ENCODE results near the gene RETREG2.
"Not testable (repeated sequence)": the region's sequence is repeated elsewhere in the genome, so short reads cannot be mapped to it uniquely, and the experiment has no call there.

Gene RETREG2

DNA sequence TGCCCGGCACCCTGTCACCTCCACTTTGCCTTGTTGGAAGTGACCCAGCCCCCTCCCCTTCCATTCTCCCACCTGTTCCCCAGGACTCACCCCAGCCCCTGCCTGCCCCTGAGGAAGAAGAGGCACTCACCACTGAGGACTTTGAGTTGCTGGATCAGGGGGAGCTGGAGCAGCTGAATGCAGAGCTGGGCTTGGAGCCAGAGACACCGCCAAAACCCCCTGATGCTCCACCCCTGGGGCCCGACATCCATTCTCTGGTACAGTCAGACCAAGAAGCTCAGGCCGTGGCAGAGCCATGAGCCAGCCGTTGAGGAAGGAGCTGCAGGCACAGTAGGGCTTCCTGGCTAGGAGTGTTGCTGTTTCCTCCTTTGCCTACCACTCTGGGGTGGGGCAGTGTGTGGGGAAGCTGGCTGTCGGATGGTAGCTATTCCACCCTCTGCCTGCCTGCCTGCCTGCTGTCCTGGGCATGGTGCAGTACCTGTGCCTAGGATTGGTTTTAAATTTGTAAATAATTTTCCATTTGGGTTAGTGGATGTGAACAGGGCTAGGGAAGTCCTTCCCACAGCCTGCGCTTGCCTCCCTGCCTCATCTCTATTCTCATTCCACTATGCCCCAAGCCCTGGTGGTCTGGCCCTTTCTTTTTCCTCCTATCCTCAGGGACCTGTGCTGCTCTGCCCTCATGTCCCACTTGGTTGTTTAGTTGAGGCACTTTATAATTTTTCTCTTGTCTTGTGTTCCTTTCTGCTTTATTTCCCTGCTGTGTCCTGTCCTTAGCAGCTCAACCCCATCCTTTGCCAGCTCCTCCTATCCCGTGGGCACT is 4.5 kb downstream of the RETREG2 start:
- no peaks in the 10 kb centered on the region for H3K27me3 ChIP-seq (ENCODE audit: control insufficient read depth, insufficient read depth, low read length)
- H3K4me3 ChIP-seq (ENCODE audit: low read length): no peak overlapping the region
- H3K4me1 ChIP-seq (ENCODE audit: control insufficient read depth, insufficient read depth, low read length): peaks cover 6% of the 10 kb centered on the region
- no peak overlapping the region for H3K27ac ChIP-seq (ENCODE audit: low read depth, low read length)
- peaks cover 34% of the 10 kb centered on the region for H3K36me3 ChIP-seq (ENCODE audit: control insufficient read depth, insufficient read depth, low read length)
- no peak overlapping the region for H3K9ac ChIP-seq (ENCODE audit: low read length)

GRCh38 chr2:219183151-219183772 is 5.2 kb downstream of the RETREG2 start:
- Histone ChIP-seq H3K27me3 (ENCODE audit: control insufficient read depth, insufficient read depth, low read length) (no peaks in the 10 kb centered on the region), H3K4me1 (ENCODE audit: control insufficient read depth, insufficient read depth, low read length) (peaks cover 6% of the 10 kb centered on the region), H3K4me3 (ENCODE audit: low read length) (no peak overlapping the region), H3K36me3 (ENCODE audit: control insufficient read depth, insufficient read depth, low read length) (peaks cover 34% of the 10 kb centered on the region), H3K9ac (ENCODE audit: low read length) (no peak overlapping the region), H3K27ac (ENCODE audit: low read depth, low read length) (no peak overlapping the region)

GRCh38 chr2:219184121-219184520 is 6.0 kb downstream of the RETREG2 start:
- no peaks in the 10 kb centered on the region for H3K27me3 ChIP-seq (ENCODE audit: control insufficient read depth, insufficient read depth, low read length)
- H3K9ac ChIP-seq (ENCODE audit: low read length): no peak overlapping the region
- H3K4me3 ChIP-seq (ENCODE audit: low read length): no peak overlapping the region
- peaks cover 34% of the 10 kb centered on the region for H3K36me3 ChIP-seq (ENCODE audit: control insufficient read depth, insufficient read depth, low read length)
- no peak overlapping the region for H3K27ac ChIP-seq (ENCODE audit: low read depth, low read length)
- peaks cover under 1% of the 10 kb centered on the region for H3K4me1 ChIP-seq (ENCODE audit: control insufficient read depth, insufficient read depth, low read length)

- Histone ChIP-seq H3K9ac (ENCODE audit: low read length) (no peak overlapping the region), H3K4me1 (ENCODE audit: control insufficient read depth, insufficient read depth, low read length) (no peaks in the 10 kb centered on the region), H3K4me3 (ENCODE audit: low read length) (no peak overlapping the region), H3K27ac (ENCODE audit: low read depth, low read length) (no peak overlapping the region), H3K36me3 (ENCODE audit: control insufficient read depth, insufficient read depth, low read length) (peaks cover 17% of the 10 kb centered on the region), H3K27me3 (ENCODE audit: control insufficient read depth, insufficient read depth, low read length) (no peaks in the 10 kb centered on the region)
Observed at GRCh38 chr2:219186754-219187456, 8.8 kb downstream of the RETREG2 start.

- H3K4me3 ChIP-seq (ENCODE audit: low read length): no peak overlapping the region
- H3K4me1 ChIP-seq (ENCODE audit: control insufficient read depth, insufficient read depth, low read length): no peaks in the 10 kb centered on the region
- H3K27me3 ChIP-seq (ENCODE audit: control insufficient read depth, insufficient read depth, low read length): no peaks in the 10 kb centered on the region
- H3K9ac ChIP-seq (ENCODE audit: low read length): no peak overlapping the region
- H3K36me3 ChIP-seq (ENCODE audit: control insufficient read depth, insufficient read depth, low read length): no peaks in the 10 kb centered on the region
- H3K27ac ChIP-seq (ENCODE audit: low read depth, low read length): no peak overlapping the region
Observed at GRCh38 chr2:219197388-219197787, 19.3 kb downstream of the RETREG2 start.

- Histone ChIP-seq H3K27me3 (ENCODE audit: control insufficient read depth, insufficient read depth, low read length) (no peaks in the 10 kb centered on the region), H3K9ac (ENCODE audit: low read length) (no peak overlapping the region), H3K4me1 (ENCODE audit: control insufficient read depth, insufficient read depth, low read length) (no peaks in the 10 kb centered on the region), H3K27ac (ENCODE audit: low read depth, low read length) (no peak overlapping the region), H3K36me3 (ENCODE audit: control insufficient read depth, insufficient read depth, low read length) (no peaks in the 10 kb centered on the region), H3K4me3 (ENCODE audit: low read length) (no peak overlapping the region)
Observed at GRCh38 chr2:219198974-219199373, 20.9 kb downstream of the RETREG2 start.

DNA sequence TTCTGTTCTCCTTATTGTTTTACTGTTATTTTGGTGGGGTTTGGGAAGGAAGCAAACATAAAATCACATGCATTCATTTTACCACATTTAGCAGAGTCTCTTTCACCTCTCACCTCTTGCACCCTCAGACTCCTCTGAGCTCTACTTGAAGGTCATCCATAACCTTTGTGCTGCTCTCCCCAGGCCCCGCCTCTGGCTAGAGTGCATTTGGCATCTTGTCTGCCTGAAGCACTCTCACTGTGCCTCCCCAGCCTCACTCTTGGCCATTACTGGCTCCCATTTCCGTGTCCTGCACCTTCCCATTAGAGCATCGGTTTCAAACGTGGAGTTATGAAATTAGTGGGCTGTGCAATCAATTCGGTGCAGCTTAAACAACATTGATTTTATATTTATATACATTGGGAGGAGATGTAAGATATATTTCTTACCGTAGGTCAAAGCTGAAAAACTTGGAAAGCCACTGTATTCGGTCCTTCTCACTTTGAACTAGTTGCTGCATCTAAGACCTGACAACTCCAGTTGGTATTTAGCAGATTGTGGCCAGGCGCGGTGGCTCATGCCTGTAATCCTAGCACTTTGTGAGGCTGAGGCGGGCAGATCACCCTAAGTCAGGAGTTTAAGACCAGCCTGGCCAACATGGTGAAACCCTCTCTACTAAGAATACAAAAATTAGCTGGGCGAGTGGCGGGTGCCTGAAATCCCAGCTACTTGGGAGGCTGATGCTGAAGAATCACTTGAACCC is 21.6 kb downstream of the RETREG2 start:
- H3K9ac ChIP-seq (ENCODE audit: low read length): no peak overlapping the region
- no peak overlapping the region for H3K4me3 ChIP-seq (ENCODE audit: low read length)
- no peaks in the 10 kb centered on the region for H3K27me3 ChIP-seq (ENCODE audit: control insufficient read depth, insufficient read depth, low read length)
- H3K27ac ChIP-seq (ENCODE audit: low read depth, low read length): no peak overlapping the region
- no peaks in the 10 kb centered on the region for H3K4me1 ChIP-seq (ENCODE audit: control insufficient read depth, insufficient read depth, low read length)
- no peaks in the 10 kb centered on the region for H3K36me3 ChIP-seq (ENCODE audit: control insufficient read depth, insufficient read depth, low read length)

- H3K27me3 ChIP-seq (ENCODE audit: control insufficient read depth, insufficient read depth, low read length); H3K36me3 ChIP-seq (ENCODE audit: control insufficient read depth, insufficient read depth, low read length); H3K4me3 ChIP-seq (ENCODE audit: low read length); H3K27ac ChIP-seq (ENCODE audit: low read depth, low read length); H3K4me1 ChIP-seq (ENCODE audit: control insufficient read depth, insufficient read depth, low read length); H3K9ac ChIP-seq (ENCODE audit: low read length): not testable (repeated sequence)
Observed at GRCh38 chr2:219200502-219201326, 22.6 kb downstream of the RETREG2 start.

DNA sequence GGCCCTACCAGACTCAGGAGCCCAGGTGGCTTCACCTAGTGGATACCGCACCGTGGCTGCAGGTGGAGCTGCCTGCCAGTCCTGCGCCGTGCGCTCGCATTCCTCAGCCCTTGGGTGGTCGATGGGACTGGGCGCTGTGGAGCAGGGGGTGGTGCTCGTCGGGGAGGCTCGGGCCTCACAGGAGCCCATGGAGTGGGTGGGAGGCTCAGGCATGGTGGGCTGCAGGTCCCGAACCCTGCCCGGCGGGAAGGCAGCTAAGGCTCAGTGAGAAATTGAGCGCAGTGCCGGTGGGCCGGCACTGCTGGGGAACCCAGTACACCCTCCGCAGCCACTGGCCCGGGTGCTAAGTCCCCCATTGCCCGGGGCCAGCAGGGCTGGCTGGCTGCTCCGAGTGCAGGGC is 23.3 kb downstream of the RETREG2 start:
- not testable (repeated sequence) for H3K36me3 ChIP-seq (ENCODE audit: control insufficient read depth, insufficient read depth, low read length); H3K4me3 ChIP-seq (ENCODE audit: low read length); H3K9ac ChIP-seq (ENCODE audit: low read length); H3K27ac ChIP-seq (ENCODE audit: low read depth, low read length); H3K4me1 ChIP-seq (ENCODE audit: control insufficient read depth, insufficient read depth, low read length); H3K27me3 ChIP-seq (ENCODE audit: control insufficient read depth, insufficient read depth, low read length)

DNA sequence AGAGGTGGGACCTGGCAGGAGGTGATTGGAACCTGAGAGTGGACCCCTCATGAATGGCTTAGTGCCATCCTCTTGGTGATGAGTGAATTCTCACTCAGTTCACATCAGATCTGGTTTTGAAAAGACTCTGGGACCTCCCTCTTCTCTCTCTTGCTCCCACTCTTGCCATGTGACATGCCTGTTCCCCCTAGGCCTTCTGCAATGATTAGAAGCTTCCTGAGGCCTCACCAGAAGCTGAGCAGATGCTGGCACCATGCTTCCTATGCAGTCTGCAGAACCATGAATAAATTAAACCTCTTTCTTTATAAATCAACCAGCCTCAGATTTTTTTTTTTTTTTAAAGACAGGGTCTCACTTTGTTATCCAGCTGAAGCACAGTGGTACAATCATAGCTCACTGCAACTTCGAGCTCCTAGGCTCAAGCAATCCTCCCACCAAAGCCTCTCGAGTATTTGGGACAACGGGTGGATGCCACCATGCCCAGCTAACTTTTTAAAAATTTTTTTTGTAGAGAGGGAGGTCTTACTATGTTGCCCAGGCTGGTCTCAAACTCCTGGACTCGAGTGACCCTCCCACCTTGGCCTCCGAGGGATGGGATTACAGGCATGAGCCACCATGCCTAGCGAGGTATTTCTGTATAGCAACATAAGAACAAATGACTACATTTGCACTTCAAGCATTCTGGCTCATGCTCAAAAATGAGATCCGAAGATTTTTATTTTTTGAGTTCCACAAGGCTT is 26.5 kb downstream of the RETREG2 start:
- peaks cover 12% of the 10 kb centered on the region for H3K4me1 ChIP-seq (ENCODE audit: control insufficient read depth, insufficient read depth, low read length)
- H3K27ac ChIP-seq (ENCODE audit: low read depth, low read length): no peak overlapping the region
- H3K4me3 ChIP-seq (ENCODE audit: low read length): no peak overlapping the region
- no peak overlapping the region for H3K9ac ChIP-seq (ENCODE audit: low read length)
- H3K36me3 ChIP-seq (ENCODE audit: control insufficient read depth, insufficient read depth, low read length): peaks cover 11% of the 10 kb centered on the region
- H3K27me3 ChIP-seq (ENCODE audit: control insufficient read depth, insufficient read depth, low read length): no peaks in the 10 kb centered on the region

- H3K4me1 ChIP-seq (ENCODE audit: control insufficient read depth, insufficient read depth, low read length): peaks cover 12% of the 10 kb centered on the region
- H3K27ac ChIP-seq (ENCODE audit: low read depth, low read length): no peak overlapping the region
- H3K4me3 ChIP-seq (ENCODE audit: low read length): no peak overlapping the region
- peaks cover 11% of the 10 kb centered on the region for H3K36me3 ChIP-seq (ENCODE audit: control insufficient read depth, insufficient read depth, low read length)
- H3K27me3 ChIP-seq (ENCODE audit: control insufficient read depth, insufficient read depth, low read length): no peaks in the 10 kb centered on the region
- H3K9ac ChIP-seq (ENCODE audit: low read length): no peak overlapping the region
Observed at GRCh38 chr2:219205165-219205538, 27.1 kb downstream of the RETREG2 start.
